Measurements from ENCODE around the gene ARF6.

DNA sequence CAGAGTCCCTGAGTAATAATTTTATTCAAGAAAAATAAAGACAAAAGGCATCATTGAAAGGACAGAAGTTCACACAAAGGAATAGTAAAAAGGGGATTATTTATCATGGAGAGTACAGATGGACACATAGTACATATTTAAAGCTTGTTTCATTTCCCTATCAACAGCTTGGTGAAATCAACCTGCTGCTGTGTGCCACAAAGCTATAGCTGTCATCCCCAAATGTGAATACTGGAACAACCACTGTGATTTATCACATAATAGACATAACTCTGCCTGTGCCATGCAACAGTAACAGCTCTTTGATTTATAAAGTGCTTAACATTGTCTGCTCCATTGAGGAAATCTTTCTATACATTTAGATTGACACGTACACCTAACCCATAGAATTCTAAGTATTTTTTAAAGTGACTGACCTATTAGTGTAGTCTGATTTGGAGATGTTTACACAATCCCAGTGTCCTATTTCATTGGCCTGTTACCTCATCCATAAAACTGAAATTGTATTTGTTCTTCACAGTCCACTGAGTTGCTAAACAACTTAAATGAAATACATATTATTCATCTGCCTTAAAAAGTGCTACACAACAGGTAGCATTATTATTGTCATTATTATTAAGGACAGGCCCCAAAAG is 43.6 kb upstream of the ARF6 start:
- TF ChIP-seq, protein P1, sequence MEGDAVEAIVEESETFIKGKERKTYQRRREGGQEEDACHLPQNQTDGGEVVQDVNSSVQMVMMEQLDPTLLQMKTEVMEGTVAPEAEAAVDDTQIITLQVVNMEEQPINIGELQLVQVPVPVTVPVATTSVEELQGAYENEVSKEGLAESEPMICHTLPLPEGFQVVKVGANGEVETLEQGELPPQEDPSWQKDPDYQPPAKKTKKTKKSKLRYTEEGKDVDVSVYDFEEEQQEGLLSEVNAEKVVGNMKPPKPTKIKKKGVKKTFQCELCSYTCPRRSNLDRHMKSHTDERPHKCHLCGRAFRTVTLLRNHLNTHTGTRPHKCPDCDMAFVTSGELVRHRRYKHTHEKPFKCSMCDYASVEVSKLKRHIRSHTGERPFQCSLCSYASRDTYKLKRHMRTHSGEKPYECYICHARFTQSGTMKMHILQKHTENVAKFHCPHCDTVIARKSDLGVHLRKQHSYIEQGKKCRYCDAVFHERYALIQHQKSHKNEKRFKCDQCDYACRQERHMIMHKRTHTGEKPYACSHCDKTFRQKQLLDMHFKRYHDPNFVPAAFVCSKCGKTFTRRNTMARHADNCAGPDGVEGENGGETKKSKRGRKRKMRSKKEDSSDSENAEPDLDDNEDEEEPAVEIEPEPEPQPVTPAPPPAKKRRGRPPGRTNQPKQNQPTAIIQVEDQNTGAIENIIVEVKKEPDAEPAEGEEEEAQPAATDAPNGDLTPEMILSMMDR (optimal IDR thresholded peaks at IDR 0.05 in 1 of 3, IDR thresholded peaks at IDR 0.05 in 1 of 3, conservative IDR thresholded peaks at IDR 0.05 in 1 of 3; ENCODE audit: extremely low read depth in 1 of 3, insufficient read depth in 2 of 3, low read length in 3 of 3) = no peak
- TF ChIP-seq EZH2 (IDR thresholded peaks at IDR 0.05; ENCODE audit: low read length) = no peak

All from keratinocyte (primary cell).